ENCODE measurements around the gene TRIM66. TPM values are rescaled to one million over a fixed set of nuclear protein-coding genes. Genes with fewer than 3 reads are reported as not detected.
A peak's percentile ranks its signal among the peaks of the same experiment; 100 is the strongest.

TRIM66 gene
- total and polyA plus RNA-seq, 3 donors from 2014 or later: 37.4 to 49.6 (median 49.2) TPM

DNA sequence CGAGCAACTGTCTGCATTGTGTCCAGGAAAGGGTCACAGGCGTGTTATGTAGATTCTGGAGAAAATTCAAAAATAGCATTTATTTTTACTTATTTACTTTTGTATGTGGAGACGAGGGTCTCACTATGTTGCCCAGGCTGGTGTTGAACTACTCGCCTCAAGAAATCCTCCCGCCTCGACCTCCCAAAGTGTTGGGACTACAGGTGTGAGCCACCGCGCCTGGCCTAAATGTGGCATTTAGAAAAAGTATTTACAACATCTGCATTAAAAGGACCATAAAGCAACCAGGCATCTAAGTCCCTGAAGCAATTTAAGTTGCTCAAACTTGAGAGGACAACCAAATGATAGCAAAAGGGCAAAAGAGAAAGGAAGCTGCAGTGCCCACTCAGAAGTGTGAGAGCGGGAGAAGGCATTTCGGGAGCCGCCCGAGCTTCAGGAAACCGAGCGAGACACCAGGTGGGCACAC, 595 bp downstream of the TRIM66 start:
- intact Hi-C loops (cut with DNase I; ENCODE audit: low total_unique reads): loop anchor here (5.0 to 10.0 kb wide), 2 partner anchors 230 to 283 kb away; partner anchors contain the start of genes AKIP1 and TMEM9B
- 18 to 22% methylated on average over 14 of the region's 14 CpGs for WGBS, 2 donors

DNA sequence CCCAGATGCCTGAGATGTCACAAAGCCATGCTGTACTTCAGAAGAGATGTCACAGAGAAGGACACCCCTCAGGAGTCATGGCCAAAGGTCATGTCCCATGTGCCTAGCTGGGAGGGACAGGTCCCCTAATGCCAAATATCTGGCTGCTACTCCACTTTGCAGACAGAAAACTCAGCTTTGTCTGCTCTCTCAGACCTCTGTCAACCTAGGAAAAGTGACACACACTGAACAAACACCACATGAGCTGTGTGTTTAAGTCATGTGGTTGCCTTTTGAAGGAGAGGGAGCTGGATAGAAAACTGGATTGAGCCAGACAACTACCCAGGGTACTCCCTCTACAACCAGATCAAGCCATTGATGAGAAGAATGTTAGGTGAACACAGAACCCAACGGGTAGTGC, 3.5 kb downstream of the TRIM66 start:
- TF ChIP-seq POLR2A (IDR thresholded peaks at IDR 0.05): no peak
- TF ChIP-seq, protein P1, sequence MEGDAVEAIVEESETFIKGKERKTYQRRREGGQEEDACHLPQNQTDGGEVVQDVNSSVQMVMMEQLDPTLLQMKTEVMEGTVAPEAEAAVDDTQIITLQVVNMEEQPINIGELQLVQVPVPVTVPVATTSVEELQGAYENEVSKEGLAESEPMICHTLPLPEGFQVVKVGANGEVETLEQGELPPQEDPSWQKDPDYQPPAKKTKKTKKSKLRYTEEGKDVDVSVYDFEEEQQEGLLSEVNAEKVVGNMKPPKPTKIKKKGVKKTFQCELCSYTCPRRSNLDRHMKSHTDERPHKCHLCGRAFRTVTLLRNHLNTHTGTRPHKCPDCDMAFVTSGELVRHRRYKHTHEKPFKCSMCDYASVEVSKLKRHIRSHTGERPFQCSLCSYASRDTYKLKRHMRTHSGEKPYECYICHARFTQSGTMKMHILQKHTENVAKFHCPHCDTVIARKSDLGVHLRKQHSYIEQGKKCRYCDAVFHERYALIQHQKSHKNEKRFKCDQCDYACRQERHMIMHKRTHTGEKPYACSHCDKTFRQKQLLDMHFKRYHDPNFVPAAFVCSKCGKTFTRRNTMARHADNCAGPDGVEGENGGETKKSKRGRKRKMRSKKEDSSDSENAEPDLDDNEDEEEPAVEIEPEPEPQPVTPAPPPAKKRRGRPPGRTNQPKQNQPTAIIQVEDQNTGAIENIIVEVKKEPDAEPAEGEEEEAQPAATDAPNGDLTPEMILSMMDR (IDR thresholded peaks at IDR 0.05): no peak
- intact Hi-C loops (cut with DNase I; ENCODE audit: low total_unique reads): no loop called here
- Histone ChIP-seq H3K36me3 (ENCODE audit: low read depth, missing control alignments) (no peaks in the 10 kb centered on the region), H3K27ac (no peak overlapping the region), H3K27me3 (no peaks in the 10 kb centered on the region), H3K9me3 (no peaks in the 10 kb centered on the region), H3K4me3 (no peak overlapping the region), H3K4me1 (peaks cover 5% of the 10 kb centered on the region)
- WGBS, 2 donors: 83 to 88% methylated on average over 1 of the region's 1 CpG
- DNase-seq: no peak

More for the DNA sequence above, 595 bp downstream of the TRIM66 start:
- H3K9me3 ChIP-seq: no peaks in the 10 kb centered on the region
- no peak for DNase-seq
- peak overlapping the region; percentile 94 to 100 for H3K4me3 ChIP-seq
- H3K4me1 ChIP-seq: peaks cover 8% of the 10 kb centered on the region
- TF ChIP-seq, protein P1 (IDR thresholded peaks at IDR 0.05): no peak
- no peak for TF ChIP-seq POLR2A (IDR thresholded peaks at IDR 0.05)
- H3K27me3 ChIP-seq: no peaks in the 10 kb centered on the region
- peak overlapping the region; percentile 91 to 93 for H3K27ac ChIP-seq
- no peaks in the 10 kb centered on the region for H3K36me3 ChIP-seq (ENCODE audit: low read depth, missing control alignments)

DNA sequence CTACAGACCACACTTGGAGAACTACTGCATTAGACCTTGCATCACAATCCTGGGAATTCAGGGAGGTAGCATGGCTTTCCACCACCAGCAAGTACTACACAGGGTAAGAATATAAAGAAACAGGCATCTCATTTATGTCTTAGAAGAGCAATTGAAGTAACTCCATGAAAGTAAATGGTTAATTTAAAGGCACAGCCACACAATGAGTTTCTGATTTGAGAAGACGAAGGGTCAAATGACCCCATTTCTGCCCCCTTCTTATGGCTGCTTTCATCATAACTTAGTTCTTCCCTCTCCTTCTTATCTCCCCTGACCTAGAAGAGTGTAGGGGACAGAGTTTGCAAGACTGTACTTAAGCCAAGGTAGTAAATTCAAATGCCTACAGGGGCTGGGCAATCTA, 6.0 kb downstream of the TRIM66 start:
- H3K4me1 ChIP-seq: peaks cover 9% of the 10 kb centered on the region
- H3K27ac ChIP-seq: no peak overlapping the region
- H3K36me3 ChIP-seq (ENCODE audit: low read depth, missing control alignments): no peaks in the 10 kb centered on the region
- intact Hi-C loops (cut with DNase I; ENCODE audit: low total_unique reads): no loop called here
- no peak for DNase-seq
- no peaks in the 10 kb centered on the region for H3K27me3 ChIP-seq
- 82 to 91% methylated on average over 1 of the region's 1 CpG for WGBS, 2 donors
- TF ChIP-seq, protein P1 (IDR thresholded peaks at IDR 0.05): no peak
- TF ChIP-seq POLR2A (IDR thresholded peaks at IDR 0.05): no peak
- no peaks in the 10 kb centered on the region for H3K9me3 ChIP-seq
- H3K4me3 ChIP-seq: no peak overlapping the region

DNA sequence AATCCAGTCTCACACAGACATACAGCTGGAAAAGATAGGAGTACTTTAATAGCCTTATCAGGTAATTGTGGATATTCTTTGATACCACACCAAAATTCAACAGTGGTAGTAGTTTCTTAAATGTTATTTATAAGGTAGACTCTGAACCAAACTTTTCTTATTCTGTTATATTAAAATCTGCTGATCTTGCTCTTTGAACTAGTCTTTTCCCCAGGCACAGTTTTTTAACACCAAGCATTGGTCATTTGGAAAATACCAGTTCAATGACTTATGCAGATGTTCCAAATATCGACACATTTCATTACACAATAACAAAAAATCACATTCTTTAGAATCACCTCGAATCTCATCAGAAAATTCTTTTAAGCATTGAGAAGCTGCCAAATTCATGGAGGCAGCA, 7.6 kb downstream of the TRIM66 start:
- whole genome bisulfite sequencing, 2 donors: 75 to 82% methylated on average over 2 of the region's 2 CpGs
- intact Hi-C loops (cut with DNase I; ENCODE audit: low total_unique reads): no loop called here
- no peaks in the 10 kb centered on the region for H3K36me3 ChIP-seq (ENCODE audit: low read depth, missing control alignments)
- no peak for DNase-seq
- H3K4me3 ChIP-seq: no peak overlapping the region
- no peak for TF ChIP-seq POLR2A (IDR thresholded peaks at IDR 0.05)
- TF ChIP-seq, protein P1 (IDR thresholded peaks at IDR 0.05): no peak
- H3K27me3 ChIP-seq: no peaks in the 10 kb centered on the region
- H3K4me1 ChIP-seq: peaks cover 9% of the 10 kb centered on the region
- no peak overlapping the region for H3K27ac ChIP-seq
- H3K9me3 ChIP-seq: no peaks in the 10 kb centered on the region

DNA sequence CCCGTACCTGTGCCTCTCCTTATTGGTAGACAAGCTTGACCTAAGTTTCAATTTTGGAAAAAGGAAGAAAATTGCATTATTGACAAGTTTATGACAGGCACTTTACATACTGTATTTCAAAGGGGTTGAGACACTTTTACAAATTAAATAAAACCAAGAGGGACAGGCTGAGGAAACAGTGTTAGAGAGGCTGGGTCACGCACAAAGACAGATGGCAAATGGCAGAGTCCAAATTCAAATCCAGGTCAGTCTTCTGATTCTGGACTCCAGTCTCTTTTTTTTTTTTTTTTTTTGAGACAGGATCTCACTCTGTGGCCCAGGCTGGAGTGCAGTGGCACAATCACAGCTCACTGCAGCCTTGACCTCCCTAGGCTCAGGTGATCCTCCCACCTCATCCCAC, 10.1 kb downstream of the TRIM66 start:
- Histone ChIP-seq H3K36me3 (ENCODE audit: low read depth, missing control alignments) (no peaks in the 10 kb centered on the region), H3K9me3 (no peaks in the 10 kb centered on the region), H3K27me3 (no peaks in the 10 kb centered on the region), H3K4me3 (no peak overlapping the region), H3K27ac (no peak overlapping the region), H3K4me1 (peaks cover 9% of the 10 kb centered on the region)
- no peak for DNase-seq
- 96 to 98% methylated on average over 2 of the region's 2 CpGs for WGBS, 2 donors
- intact Hi-C loops (cut with DNase I; ENCODE audit: low total_unique reads): no loop called here
- no peak for TF ChIP-seq POLR2A (IDR thresholded peaks at IDR 0.05)
- TF ChIP-seq, protein P1 (IDR thresholded peaks at IDR 0.05): no peak
